NCI-H82 (cell line): ENCODE results near the gene WDR87.
"Not testable (repeated sequence)": the region's sequence is repeated elsewhere in the genome, so short reads cannot be mapped to it uniquely, and the experiment has no call there.

Source experiments
- DNase-seq: peaks from one replicate; lab custom pipeline; 2025; lab: John Stamatoyannopoulos, UW

WDR87 gene

GRCh38 chr19:37930416-37930815, 24.0 kb upstream of the WDR87 start:
- DNase-seq = no peak

DNA sequence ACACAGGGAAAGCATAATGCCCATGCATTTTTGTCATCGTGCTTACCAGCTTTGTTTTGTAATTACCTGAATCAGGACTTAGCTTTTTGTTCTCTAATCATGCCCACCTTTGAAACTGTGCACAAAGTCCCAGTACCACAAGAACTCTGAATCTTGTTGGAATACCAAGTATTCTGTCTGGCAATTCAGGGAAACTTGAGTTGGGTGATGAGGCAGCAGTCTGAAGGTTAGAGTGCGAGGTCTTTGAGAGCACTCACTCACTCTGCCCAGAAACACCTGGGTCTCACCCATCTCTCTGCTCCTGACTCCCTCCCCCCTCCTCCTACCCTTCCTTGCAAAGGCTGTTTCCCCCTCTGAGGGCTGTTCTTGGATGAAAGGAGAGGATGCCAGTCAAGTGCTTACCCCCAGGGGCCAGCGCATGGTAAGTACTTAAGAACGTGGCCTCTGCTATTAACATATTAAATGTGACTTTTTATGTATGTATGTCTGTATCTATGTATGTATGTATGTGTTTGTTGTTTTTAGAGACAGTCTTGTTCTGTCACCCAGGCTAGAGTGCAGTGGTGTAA, 23.0 kb upstream of the WDR87 start:
- peak; percentile 16 for DNase-seq

- DNase-seq = peak; percentile 21
Measured at GRCh38 chr19:37928527-37929286, 22.3 kb upstream of the WDR87 start.

DNA sequence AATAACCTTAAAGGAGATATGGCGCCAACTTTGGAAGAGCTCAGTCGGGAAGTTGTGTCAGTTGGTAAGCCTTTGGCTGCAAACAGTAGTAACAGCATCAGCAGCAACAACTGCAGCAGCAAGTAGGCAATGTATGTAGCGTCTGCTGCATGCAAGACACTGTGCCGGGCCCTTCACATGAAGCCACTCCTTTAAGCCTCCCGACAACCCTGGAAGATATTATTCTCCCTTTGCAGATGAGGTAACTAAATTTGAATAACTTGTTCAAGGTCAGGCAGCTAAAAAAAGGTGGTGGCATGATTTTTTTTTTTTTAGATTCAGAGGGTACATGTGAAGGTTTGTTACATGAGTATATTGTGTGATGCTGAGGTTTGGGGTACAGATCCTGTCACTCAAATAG, 20.3 kb upstream of the WDR87 start:
- DNase-seq = no peak

- no peak for DNase-seq
Measured at GRCh38 chr19:37926255-37926654, 19.9 kb upstream of the WDR87 start.

GRCh38 chr19:37925212-37925611, 18.8 kb upstream of the WDR87 start:
- DNase-seq = no peak

- not testable (repeated sequence) for DNase-seq
Measured at GRCh38 chr19:37924573-37924972, 18.2 kb upstream of the WDR87 start.

GRCh38 chr19:37920591-37921450, 14.4 kb upstream of the WDR87 start:
- DNase-seq = no peak

DNA sequence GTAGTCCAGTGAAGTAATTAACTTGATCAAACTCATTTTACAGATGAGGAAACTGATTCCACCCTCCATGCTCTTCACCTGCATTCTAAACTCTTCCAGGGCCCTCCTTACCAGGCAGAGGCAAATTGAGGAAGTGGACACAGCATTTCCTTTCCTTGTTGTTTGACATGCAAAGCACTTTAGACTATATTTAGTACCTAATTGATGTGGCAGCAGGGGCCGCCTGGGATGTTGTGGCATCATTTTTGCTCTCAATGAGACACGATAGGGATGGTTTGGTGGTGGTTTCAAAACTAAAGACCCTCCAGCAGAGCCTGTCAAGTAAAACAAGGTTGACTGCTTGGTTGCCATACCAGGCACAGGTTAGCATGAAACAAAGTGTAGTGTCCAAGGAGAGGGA, 8.5 kb upstream of the WDR87 start:
- DNase-seq = no peak

- no peak for DNase-seq
Measured at GRCh38 chr19:37909661-37910199, 3.3 kb upstream of the WDR87 start.

DNA sequence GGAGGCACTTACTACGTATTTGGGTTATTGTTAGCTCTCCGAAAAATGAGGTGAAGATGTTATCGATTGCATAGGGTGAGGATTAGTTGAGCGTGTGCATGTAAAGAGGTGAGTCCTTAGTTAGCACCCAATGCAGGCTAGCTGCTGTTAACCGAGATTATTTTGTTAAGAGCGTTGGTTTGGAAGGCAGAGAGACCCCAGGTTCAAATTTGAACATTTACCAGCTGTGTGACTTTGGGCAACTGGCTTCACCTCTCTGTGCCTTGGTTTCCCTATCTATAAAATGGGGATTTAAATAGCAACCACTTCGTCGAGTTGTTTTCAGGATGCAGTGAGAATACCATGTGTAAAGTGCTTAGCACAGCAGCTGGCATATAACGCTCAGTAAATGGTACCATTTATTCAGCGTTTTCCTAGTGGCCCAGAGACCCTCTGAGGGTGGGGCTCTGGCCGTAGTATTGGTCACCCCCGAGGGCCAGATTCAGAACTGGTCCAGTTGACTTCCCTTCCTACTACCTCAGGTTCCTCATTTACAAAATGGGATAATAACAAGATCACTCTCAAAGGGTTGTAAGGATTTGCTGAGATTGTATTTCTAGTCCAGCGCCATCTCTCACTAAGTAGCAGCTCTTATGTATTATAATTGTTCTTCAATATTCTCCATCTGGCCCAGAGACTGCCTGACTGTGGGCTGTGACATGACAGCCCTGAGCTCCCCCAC, 1.5 kb upstream of the WDR87 start:
- peak; percentile 61 for DNase-seq

- DNase-seq = peak; percentile 99
Measured at GRCh38 chr19:37906869-37907734, 708 bp upstream of the WDR87 start, which contains the start of gene SIPA1L3. Gene SIPA1L3 (plus strand): TSS chr19:37907208. CDS start chr19:38081566, 174,358 bp downstream.

- no peak for DNase-seq
Measured at GRCh38 chr19:37903096-37903495, 3.3 kb downstream of the WDR87 start.

DNA sequence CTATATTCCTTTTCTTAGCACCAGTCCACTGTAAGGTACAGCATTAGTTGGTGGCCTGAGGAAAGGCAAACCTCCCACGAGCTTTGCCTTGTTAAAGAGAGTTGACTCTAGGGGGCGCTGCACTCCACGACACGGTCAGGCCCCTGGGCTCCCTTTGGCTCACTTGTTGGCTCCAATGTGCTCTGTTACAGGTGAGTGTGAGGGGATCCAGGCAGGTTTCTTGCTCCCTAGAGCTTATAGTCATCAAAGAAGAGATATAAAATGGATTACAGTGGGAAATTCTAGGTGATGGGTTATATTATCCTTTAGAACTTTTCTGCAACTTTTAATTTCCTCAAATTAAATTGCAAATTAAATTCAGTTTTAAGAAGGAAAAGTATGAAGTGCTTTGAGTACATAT, 3.7 kb downstream of the WDR87 start:
- DNase-seq = peak; percentile 95

DNA sequence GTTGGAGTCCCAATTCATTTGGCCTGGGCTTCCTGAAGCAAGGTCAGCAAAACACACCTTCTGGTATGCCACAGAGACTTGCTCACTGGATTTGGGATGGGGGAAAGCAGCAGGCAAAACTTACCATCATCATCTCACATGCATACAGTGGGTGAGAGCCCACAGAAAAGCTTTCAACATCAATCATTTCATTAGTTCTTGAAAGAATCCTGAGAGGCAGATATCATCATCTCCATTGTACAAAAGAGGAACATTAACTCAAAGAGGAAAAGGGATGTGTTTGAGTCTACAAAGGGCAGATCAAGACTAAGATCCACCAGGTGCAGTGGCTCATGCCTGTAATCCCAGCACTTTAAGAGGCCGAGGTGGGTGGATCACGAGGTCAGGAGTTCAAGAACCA, 6.4 kb downstream of the WDR87 start:
- no peak for DNase-seq

DNA sequence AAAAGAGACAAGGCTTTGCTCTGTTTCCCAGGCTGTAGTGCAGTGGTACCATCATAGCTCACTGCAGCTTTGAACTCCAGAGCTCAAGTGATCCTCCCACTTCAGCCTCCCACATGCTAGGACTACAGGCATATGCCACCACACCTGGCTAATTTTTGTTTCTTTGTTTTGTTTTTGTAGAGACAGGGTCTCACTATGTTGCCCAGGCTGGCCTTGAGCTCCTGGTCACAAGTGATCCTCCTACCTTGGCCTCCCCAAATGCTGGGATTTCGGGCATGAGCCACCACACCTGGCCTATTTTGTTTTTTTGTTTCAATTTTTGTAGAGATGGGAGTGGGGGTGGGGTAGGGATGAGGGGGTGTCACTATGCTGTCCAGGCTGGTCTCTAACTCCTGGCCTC, 6.9 kb downstream of the WDR87 start:
- DNase-seq = no peak

DNA sequence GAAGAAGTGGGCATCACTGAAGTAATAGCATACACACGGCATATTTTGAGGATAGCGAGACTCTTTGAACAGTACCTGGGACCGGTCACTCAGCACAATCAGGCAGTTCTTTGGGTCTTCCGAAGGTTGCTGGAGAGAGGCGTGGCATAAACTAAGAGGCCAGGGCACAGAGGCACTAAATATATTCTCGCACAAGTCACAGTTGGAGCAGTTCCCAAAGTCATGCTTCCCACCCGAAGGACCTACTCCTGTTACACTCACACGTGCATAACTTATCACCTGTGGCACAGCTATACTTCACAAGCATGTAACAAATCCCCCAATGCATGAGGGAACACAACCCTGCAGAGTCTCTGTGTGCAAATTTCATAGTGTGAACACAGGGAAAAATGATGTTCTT, 10.2 kb downstream of the WDR87 start:
- DNase-seq = no peak

DNA sequence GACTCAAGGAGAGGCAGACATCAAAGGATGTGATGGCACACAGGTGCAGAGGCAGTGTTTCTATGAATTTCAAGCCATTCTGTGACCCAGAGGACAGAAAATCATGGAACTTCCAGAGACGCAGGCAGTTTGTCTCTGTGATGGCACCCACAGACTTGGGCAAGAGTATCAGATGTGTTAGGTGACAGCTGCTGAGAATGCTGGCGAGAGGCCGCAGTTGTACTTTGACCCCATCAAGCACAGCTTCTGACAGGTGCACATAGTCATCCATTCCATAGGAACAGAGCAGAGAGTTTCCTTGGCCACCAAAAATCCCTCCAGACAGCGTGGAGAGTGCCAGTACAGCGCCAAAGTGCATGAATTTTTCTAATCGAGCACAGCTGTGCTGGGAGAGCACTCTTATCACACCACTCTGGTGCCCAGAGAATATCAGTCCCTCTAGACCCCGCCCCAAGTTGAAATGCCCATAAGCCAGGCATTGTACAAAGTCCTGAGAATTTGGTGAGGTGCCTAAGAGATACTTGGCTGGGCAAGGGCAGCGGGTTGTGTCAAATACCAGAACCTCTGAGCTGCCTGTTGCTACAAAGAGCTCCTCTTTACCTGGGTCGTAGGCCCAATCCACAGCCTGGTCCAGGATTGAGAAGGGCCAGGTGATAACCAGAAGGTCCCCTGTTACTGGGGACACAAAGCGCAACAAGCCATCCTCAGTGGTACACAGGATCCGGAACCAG, 12.4 kb downstream of the WDR87 start:
- no peak for DNase-seq

DNA sequence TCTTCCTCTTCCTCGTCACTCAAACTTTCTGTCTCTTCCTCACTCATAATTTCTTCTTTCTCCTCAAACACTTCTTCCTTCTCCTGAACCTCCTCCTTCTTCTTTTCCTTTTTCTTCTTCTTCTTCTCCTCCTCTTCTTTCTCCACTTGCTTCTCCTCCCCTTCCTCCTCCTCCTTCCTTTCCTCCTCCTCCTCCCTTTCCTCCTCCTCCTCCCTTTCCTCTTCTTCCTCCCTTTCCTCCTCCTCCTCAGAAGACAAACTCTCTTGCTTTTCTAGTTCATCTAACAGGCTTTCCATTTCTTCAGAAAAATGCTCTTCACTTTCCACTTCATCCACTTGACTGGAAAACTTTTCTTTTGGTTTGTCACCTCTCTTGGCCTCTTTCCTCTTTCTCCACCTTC, 19.8 kb downstream of the WDR87 start:
- no peak for DNase-seq

DNA sequence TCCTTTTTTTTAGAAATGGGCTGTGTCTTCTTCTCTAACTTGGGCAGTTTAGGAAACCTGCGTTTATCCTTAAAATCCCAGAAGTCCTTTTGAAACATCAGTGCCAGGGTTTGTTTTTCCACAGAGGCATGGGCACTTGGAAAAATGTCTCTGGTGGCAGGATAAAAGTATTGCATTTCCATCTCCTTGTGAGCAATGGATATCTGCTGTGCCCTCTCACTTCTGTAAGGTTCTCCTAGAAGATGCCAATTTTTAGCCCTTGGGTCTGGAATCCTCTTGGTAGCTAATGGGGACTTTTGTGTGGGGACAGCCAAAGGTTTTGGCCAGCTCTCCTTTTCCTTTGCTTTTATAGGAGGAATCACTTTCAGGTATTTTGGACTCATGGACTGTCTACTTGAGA, 21.0 kb downstream of the WDR87 start:
- DNase-seq = no peak
